Ramos (cell line): ENCODE measurements around the gene MGMT.

Experiments
- in situ Hi-C: fragments of 300-500 bp; cut with MboI; formaldehyde crosslinking; loops from one replicate; pipeline ENCODE4 v1.14.3; 2022; ENCODE audit warnings: low sequenced_read_pairs; ENCODE audit not compliant: unreplicated experiment

Gene MGMT

GRCh38 chr10:129717816-129718547 lies 250.9 kb downstream of the MGMT start:
- in situ Hi-C loops, result no loop called here

DNA sequence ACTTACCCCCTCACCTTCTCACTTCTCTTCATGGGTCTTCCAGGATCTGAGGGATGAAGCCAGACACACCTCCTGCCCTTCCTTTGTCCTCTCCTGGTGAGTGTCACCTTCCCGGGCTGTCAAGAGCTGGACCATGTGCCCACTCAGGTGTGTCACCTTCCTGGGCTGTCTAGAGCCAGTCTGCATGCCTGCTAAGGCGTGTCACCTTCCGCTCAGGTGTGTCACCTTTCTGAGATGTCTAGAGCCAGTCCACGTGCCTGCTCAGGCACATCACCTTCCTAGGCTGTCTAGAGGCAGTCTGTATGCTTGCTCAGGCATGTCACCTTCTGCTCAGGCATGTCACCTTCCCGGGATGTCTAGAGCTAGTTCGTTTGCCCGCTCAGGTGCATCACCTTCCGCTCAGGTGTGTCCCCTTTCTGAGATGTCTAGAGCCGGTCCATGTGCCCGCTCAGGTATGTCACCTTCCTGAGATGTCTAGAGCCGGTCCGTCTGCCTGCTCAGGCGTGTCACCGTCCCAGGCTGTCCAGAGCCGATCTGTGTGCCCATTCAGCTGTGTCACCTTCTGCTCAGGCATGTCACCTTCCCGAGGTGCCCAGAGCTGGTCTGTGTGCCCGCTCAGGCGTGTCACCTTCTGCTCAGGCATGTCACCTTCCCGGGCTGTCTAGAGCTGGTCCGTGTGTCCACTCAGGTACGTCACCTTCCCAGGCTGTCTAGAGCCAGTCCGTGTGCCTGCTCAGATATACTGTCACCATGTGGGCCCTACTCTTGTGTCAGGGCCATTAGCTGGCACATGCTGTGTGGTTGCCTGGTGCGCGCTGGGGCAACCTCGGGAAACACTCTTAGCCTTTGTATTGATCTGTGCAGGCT lies 251.7 kb downstream of the MGMT start:
- in situ Hi-C loops, result no loop called here

DNA sequence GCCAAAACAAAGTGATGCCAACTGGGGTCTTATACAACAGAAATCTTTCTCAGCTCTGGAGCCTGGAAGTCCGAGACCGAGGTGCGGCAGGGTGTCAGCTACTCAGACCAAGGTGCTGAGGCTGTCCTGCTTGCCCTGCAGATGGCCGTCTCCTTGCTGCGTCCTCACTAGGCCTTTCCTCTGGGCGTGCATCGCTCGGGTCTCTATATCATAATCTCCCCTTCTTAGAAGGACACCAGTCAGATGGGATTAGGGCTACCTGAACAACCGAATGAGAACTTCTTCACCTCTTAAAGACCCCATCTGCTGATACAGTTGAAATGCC lies 252.3 kb downstream of the MGMT start:
- in situ Hi-C loops, result no loop called here

DNA sequence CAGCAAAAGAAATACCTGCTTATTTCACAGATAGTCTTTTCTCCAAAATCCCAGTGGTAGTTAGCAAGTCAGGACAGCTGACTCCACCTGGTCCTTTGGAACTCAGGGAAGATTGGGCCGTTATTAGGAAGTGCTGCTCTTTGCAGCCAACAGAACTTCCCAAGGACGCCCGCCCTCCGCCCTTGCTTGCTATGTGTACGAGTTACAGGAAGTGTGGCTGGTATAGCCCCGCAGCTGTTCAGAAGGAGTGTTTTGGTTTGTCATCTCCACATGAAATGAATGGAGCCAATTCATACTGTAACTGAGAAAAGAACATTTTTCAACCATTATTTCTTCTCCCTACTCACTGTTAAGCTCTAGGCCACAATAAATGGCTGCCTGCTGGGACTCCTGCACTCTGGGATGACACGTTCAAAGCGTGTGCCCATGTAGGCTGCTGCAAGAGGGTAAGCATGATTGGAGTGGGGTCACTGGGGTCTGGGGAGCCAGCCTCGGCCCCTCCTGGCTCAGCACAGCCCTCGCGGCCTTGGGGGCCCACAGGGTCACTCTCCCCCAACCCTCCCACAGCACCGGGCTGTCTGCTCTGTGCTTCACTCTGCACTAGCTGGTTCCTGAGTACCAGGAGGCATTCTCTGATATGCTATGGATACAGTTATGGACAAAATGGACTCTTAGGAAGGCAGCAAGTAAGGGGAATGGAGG lies 253.0 kb downstream of the MGMT start:
- in situ Hi-C loops, result no loop called here

DNA sequence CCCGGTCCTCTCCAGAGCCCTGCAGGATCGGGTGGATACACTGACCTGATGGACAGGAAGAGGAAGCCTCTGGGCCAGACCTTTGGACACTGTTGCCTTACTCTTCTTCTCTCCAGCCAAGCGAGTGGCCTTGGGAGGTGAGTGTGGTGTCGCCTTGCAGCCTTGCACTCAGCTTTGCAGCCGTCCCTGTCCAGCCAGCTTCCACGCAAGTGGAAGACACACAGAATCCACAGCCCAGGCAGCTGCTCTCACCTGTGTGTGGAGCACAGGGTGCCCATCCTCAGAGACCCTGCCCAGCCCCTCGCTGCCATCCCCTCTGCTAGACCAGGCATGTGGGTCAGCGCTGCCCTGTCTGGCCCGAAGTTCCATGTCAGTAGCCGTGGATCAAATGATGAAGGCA lies 258.0 kb downstream of the MGMT start:
- in situ Hi-C loops, result no loop called here

- in situ Hi-C loops, result no loop called here
Measured at GRCh38 chr10:129725482-129725881, 258.4 kb downstream of the MGMT start.

- in situ Hi-C loops, result no loop called here
Measured at GRCh38 chr10:129725890-129726631, 259.0 kb downstream of the MGMT start.

GRCh38 chr10:129727071-129727470 lies 260.0 kb downstream of the MGMT start:
- in situ Hi-C loops, result no loop called here

DNA sequence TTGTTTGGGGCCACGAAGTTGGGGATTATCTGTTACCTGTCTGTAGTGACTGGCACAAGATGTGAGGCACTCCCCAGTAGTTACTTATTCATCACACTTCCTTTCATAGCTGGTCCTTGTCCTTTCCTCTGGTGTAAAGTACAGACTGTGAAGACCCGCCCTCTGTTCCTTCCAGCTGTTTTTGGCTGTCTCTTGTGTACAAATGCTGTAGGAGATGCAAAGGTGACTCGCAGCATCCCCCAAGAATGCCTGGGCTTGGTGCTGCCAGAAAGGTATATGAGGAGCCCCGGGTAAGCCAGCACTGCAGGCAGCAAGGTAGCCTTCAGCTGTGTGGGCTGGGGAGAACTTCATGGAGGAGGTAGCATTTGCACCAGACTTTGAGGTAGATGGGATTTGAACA lies 260.5 kb downstream of the MGMT start:
- in situ Hi-C loops, result no loop called here

GRCh38 chr10:129728246-129728820 lies 261.3 kb downstream of the MGMT start:
- in situ Hi-C loops, result no loop called here

- in situ Hi-C loops, result no loop called here
Measured at GRCh38 chr10:129728905-129729795, 262.1 kb downstream of the MGMT start.

DNA sequence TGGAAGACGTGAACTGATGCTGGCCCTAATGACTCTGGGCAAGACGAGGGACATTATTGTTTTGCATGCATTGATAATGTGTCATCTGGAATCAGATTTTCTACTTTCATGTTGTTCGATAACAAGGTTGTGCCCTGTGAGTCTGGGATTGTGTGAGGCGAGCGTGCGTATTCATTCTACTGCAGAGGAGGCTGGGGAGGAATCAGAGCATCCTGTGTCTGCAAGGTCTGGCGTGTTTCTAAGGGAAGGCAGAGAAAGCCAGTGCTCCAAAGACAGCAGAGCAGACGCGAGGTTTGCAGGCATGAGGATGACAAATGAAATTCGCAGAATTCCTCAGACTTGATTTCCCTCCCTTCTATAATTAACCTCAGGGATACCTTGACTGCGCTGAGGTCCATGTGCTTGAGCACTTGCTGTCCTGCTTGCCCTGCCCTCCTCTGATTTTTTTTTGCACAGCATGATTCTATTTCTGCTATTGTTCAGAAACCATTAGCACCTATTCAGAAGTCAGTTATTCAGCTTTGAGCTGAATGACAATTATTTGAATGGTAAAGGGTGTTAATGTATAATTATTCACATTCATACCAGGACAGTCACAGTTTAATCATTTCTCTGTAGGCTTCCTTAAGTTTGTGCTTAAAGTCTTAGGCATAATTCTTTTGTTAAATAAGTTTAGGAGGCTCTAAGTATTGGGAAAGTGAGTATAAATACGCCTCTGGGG lies 263.4 kb downstream of the MGMT start:
- in situ Hi-C loops, result no loop called here

DNA sequence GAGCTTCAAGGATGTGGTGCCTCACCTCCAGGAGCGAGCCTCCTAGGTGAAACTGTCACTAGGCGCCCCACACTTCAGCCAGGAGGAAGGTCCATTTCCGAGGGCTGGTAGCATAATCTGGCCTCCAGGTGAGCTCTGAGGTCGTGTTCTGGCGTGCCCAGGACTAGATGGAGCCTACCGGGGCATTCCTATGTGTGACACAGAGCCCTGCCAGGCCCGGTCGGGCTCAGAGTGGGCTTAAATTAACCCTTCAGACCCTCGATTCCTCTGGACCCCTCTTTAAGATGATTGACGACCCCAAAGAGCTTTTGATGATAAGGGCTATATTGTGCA lies 263.9 kb downstream of the MGMT start:
- in situ Hi-C loops, result no loop called here

GRCh38 chr10:129740532-129741279 lies 273.7 kb downstream of the MGMT start:
- in situ Hi-C loops, result no loop called here

DNA sequence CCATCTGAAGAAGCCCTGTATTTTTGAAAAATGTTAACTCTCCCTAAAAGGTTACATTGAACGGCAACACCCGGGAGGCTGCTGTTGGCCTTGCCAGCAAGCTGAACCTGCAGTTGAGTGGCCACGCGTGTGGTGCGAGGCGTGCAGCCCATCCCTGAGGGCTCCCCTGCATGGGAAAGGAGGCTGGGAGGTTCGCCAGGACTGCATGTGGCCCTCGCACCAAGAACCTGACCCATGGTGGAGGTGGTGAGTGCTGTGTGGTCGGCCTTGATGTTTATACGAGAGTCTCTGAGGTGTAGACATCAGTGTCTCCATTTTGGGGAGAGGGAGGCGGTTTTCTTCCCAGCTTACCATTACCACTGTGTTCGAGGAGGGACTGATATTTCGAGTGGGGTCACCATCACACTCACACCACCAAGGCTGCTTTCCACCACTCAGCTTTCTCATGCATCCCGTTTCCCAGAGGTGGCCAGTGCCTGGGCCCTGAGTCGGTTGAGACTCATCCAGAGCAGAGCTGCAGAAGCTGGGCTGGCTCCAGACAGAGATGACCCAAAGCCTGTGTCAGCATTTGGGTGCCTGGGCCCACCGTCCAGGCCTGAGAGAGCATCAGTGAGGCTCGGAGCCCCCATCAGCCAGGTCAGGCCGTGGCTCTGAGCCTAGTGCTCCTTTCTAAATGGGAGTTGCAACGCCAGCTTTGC lies 274.4 kb downstream of the MGMT start:
- in situ Hi-C loops, result no loop called here

DNA sequence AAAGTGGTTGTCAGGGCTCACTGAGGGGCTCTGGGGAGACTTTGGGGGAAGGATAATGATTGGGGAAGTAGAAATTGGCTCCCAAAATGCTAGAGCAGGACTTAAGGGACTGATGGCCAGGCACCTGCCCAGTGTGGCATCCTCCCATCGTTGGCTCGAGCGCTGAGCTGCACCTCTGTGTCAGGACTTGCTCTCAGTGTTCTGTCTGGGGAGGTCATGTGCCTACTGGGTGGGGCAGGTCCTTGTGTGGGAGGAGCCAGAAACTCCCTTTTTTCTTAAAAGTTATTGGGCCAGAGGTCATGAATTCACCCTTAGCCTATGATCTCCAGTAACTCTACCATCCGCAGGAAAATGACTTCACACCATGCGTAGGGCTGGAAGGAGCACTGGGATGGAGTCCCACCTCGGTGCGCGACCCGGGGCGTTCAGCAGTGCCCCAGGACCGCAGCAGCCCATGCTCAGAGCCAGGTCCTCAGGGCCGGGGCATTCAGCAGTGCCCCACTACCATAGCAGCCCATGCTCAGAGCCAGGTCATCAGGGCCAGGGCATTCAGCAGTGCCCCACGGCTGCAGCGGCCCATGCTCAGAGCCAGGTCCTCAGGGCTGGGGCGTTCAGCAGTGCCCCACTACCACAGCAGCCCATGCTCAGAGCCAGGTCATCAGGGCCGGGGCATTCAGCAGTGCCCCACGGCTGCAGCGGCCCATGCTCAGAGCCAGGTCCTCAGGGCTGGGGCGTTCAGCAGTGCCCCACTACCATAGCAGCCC lies 275.1 kb downstream of the MGMT start:
- in situ Hi-C loops, result no loop called here
